PFSK-1 (cell line): Measurements from ENCODE around the gene HSDL1.

Experiments
- FOXP2 ChIP-seq: optimal IDR thresholded peaks from 2 replicates; pipeline ENCODE3; 2011; ENCODE audit warnings: borderline replicate concordance, control low read depth, inconsistent platforms; ENCODE audit not compliant: insufficient read depth; ENCODE audit errors: extremely low read length, extremely low read depth
- POLR2AphosphoS5 ChIP-seq: IDR thresholded peaks from 2 replicates; pipeline ENCODE4 v1.6.1; 2012; ENCODE audit warnings: low read depth, mild to moderate bottlenecking, control low read depth, low read length, moderate library complexity
- REST ChIP-seq, 2 experiments: IDR thresholded peaks; 2 replicates each; pipeline versions ENCODE4 v1.6.1 to v1.8.0; 2011 to 2012; ENCODE audit warnings: low read depth in 2 of 2, low read length in 2 of 2, control low read depth in 1 of 2, inconsistent platforms in 1 of 2, mild to moderate bottlenecking in 1 of 2, moderate library complexity in 1 of 2; ENCODE audit not compliant: insufficient read depth in 1 of 2
- SIN3A ChIP-seq: IDR thresholded peaks from 2 replicates; pipeline ENCODE4 v1.6.1; 2012; ENCODE audit warnings: mild to moderate bottlenecking, low read length, moderate library complexity, borderline replicate concordance; ENCODE audit not compliant: insufficient read depth
- TAF1 ChIP-seq: IDR thresholded peaks from 2 replicates; pipeline ENCODE4 v1.6.1; 2012; ENCODE audit warnings: low read length, control low read depth, borderline replicate concordance; ENCODE audit not compliant: insufficient read depth

HSDL1 gene

GRCh38 chr16:84087001-84087400 is 58.0 kb downstream of the HSDL1 start:
- no peak for TF ChIP-seq SIN3A
- no peak for TF ChIP-seq TAF1
- TF ChIP-seq FOXP2: no peak
- TF ChIP-seq POLR2AphosphoS5: no peak
- no peak for TF ChIP-seq REST (IDR thresholded peaks at IDR 0.05; ENCODE audit: insufficient read depth in 1 of 2, low read depth in 2 of 2, low read length in 2 of 2)

GRCh38 chr16:84086341-84086740 is 58.6 kb downstream of the HSDL1 start:
- no peak for TF ChIP-seq FOXP2
- TF ChIP-seq POLR2AphosphoS5: no peak
- TF ChIP-seq TAF1: no peak
- TF ChIP-seq REST (IDR thresholded peaks at IDR 0.05; ENCODE audit: insufficient read depth in 1 of 2, low read depth in 2 of 2, low read length in 2 of 2): no peak
- TF ChIP-seq SIN3A: no peak

GRCh38 chr16:84085773-84086172 is 59.2 kb downstream of the HSDL1 start:
- TF ChIP-seq SIN3A (no peak), TAF1 (no peak), POLR2AphosphoS5 (no peak)

- TF ChIP-seq REST (IDR thresholded peaks at IDR 0.05; ENCODE audit: insufficient read depth in 1 of 2, low read depth in 2 of 2, low read length in 2 of 2): no peak
- TF ChIP-seq POLR2AphosphoS5: no peak
- no peak for TF ChIP-seq SIN3A
- TF ChIP-seq TAF1: no peak
- no peak for TF ChIP-seq FOXP2
Measured at GRCh38 chr16:84085271-84085667, 59.7 kb downstream of the HSDL1 start.

- TF ChIP-seq SIN3A: no peak
- TF ChIP-seq TAF1: no peak
- no peak for TF ChIP-seq REST (IDR thresholded peaks at IDR 0.05; ENCODE audit: insufficient read depth in 1 of 2, low read depth in 2 of 2, low read length in 2 of 2)
- TF ChIP-seq FOXP2: no peak
- no peak for TF ChIP-seq POLR2AphosphoS5
Measured at GRCh38 chr16:84084570-84085270, 60.3 kb downstream of the HSDL1 start.
